A673 (cell line): ENCODE results near the gene HMHB1. TPM values are rescaled to one million over a fixed set of nuclear protein-coding genes. Genes with fewer than 3 reads are reported as not detected.

Source experiments
- BruUV-seq: library from RNA; stranded (reverse); fragments of 400-500 nt; replicated peaks from 2 replicates; lab custom pipeline; 2021; lab: Mats Ljungman, UMichigan
- CTCF ChIA-PET: fragments of 300-600 bp; sonication (Branson Sonifier 250); formaldehyde crosslinking; loops from one replicate; lab custom pipeline; 2022; ENCODE audit warnings: antibody characterized with exemption; lab: Charles Lee
- POLR2A ChIA-PET: fragments of 300-600 bp; sonication (Branson Sonifier 250); formaldehyde crosslinking; loops from one replicate; lab custom pipeline; 2022; ENCODE audit warnings: antibody characterized with exemption; ENCODE audit not compliant: low non-redundant PET; lab: Charles Lee
- DNase-seq: peaks from one replicate; pipeline ENCODE4 v3.0.0-alpha.2; 2015; ENCODE audit warnings: low spot score
- H3K27ac ChIP-seq: fragments of 200-600 bp; sonication (generic); 2 replicates; pipeline ENCODE4 v1.5.1; 2016; ENCODE audit warnings: mixed run types, low read depth, mild to moderate bottlenecking, mixed read lengths, antibody characterized with exemption, low read length; ENCODE audit not compliant: poor library complexity, severe bottlenecking
- H3K27me3 ChIP-seq: fragments of 200-600 bp; sonication (generic); replicated peaks from 2 replicates; pipeline ENCODE4 v1.6.1; 2017; ENCODE audit warnings: mixed run types, low read depth, mild to moderate bottlenecking, mixed read lengths, antibody characterized with exemption, low read length; ENCODE audit not compliant: insufficient read depth, poor library complexity
- H3K36me3 ChIP-seq: fragments of 200-600 bp; sonication (generic); 2 replicates; pipeline ENCODE4 v1.6.1; 2016; ENCODE audit warnings: mixed run types, mild to moderate bottlenecking, mixed read lengths, antibody characterized with exemption, low read length; ENCODE audit not compliant: insufficient read depth, poor library complexity, severe bottlenecking
- H3K4me1 ChIP-seq: fragments of 200-600 bp; sonication (generic); 2 replicates; pipeline ENCODE4 v1.6.1; 2017; ENCODE audit warnings: mixed run types, mild to moderate bottlenecking, mixed read lengths, antibody characterized with exemption, low read length; ENCODE audit not compliant: insufficient read depth, poor library complexity, severe bottlenecking
- H3K4me3 ChIP-seq: fragments of 200-600 bp; sonication (generic); 2 replicates; pipeline ENCODE4 v1.5.1; 2016; ENCODE audit warnings: low read depth, mixed run types, mild to moderate bottlenecking, mixed read lengths, low read length; ENCODE audit not compliant: poor library complexity, severe bottlenecking
- H3K9me3 ChIP-seq: fragments of 200-600 bp; sonication (generic); 2 replicates; pipeline ENCODE4 v1.6.1; 2016; ENCODE audit warnings: mixed run types, low read depth, mild to moderate bottlenecking, mixed read lengths, antibody characterized with exemption, low read length; ENCODE audit not compliant: poor library complexity, severe bottlenecking
- EZH2 ChIP-seq: fragments of 200-600 bp; sonication (generic); IDR thresholded peaks from 2 replicates; pipeline ENCODE4 v1.6.1; 2017; ENCODE audit warnings: borderline replicate concordance, low read depth, mild to moderate bottlenecking, mixed read lengths, antibody characterized with exemption, low read length; ENCODE audit not compliant: poor library complexity, severe bottlenecking
- intact Hi-C: fragments of 100-400 bp; cut with micrococcal nuclease; formaldehyde crosslinking; loops from one replicate; pipeline ENCODE4 v1.10.0; 2022; ENCODE audit not compliant: unreplicated experiment
- total RNA-seq: library from RNA; stranded (reverse); gene quantifications from 2 replicates; pipeline ENCODE4 v1.2.3, GENCODE V29; 2021
- TF ChIP-seq, protein P1 (sequence below): fragments of 300-800, 200-600 bp; sonication (generic); conservative IDR thresholded peaks from 2 replicates; pipeline ENCODE4 v1.5.1; 2017; ENCODE audit warnings: low read depth, mild to moderate bottlenecking, antibody characterized with exemption, low read length, moderate library complexity, mixed read lengths

Gene HMHB1
- total RNA-seq, 1 experiment from 2014 or later: not detected

- TF ChIP-seq EZH2: no peak
- TF ChIP-seq, protein P1, sequence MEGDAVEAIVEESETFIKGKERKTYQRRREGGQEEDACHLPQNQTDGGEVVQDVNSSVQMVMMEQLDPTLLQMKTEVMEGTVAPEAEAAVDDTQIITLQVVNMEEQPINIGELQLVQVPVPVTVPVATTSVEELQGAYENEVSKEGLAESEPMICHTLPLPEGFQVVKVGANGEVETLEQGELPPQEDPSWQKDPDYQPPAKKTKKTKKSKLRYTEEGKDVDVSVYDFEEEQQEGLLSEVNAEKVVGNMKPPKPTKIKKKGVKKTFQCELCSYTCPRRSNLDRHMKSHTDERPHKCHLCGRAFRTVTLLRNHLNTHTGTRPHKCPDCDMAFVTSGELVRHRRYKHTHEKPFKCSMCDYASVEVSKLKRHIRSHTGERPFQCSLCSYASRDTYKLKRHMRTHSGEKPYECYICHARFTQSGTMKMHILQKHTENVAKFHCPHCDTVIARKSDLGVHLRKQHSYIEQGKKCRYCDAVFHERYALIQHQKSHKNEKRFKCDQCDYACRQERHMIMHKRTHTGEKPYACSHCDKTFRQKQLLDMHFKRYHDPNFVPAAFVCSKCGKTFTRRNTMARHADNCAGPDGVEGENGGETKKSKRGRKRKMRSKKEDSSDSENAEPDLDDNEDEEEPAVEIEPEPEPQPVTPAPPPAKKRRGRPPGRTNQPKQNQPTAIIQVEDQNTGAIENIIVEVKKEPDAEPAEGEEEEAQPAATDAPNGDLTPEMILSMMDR: no peak
- DNase-seq: no peak
- Histone ChIP-seq H3K4me3 (no peak overlapping the region), H3K4me1 (peaks cover 19% of the 10 kb centered on the region), H3K9me3 (no peaks in the 10 kb centered on the region), H3K36me3 (no peaks in the 10 kb centered on the region), H3K27me3 (peaks cover 10% of the 10 kb centered on the region), H3K27ac (no peak overlapping the region)
- POLR2A ChIA-PET: no interaction called here
- intact Hi-C loops: loop anchor here (5.0 kb wide), 1 partner anchor 132 kb away; no protein-coding TSS in a partner anchor
- BruUV-seq: no TSS peak
- CTCF ChIA-PET: interaction anchor here (0.6 kb wide), 1 partner anchor 15 kb away, joined by 13 read pairs; no protein-coding TSS in a partner anchor
These were observed 23.3 kb downstream of the HMHB1 start for GRCh38 chr5:143835251-143835650.

GRCh38 chr5:143836161-143836725 is 24.3 kb downstream of the HMHB1 start:
- ChIA-PET CTCF (no interaction called here), POLR2A (no interaction called here)
- Histone ChIP-seq H3K36me3 (no peaks in the 10 kb centered on the region), H3K9me3 (no peaks in the 10 kb centered on the region), H3K27ac (no peak overlapping the region), H3K4me3 (no peak overlapping the region), H3K4me1 (peaks cover 19% of the 10 kb centered on the region), H3K27me3 (peaks cover 20% of the 10 kb centered on the region)
- intact Hi-C loops: loop anchor here (5.0 kb wide), 1 partner anchor 131 kb away; no protein-coding TSS in a partner anchor
- no TSS peak for BruUV-seq
- DNase-seq: no peak
- TF ChIP-seq, protein P1: no peak
- TF ChIP-seq EZH2: no peak

GRCh38 chr5:143837306-143837848 is 25.4 kb downstream of the HMHB1 start:
- POLR2A ChIA-PET: interaction anchor here (0.5 kb wide), 1 partner anchor 353 kb away, joined by 3 read pairs; no protein-coding TSS in a partner anchor
- DNase-seq: peak; percentile 96
- no TSS peak for BruUV-seq
- Histone ChIP-seq H3K36me3 (no peaks in the 10 kb centered on the region), H3K9me3 (no peaks in the 10 kb centered on the region), H3K4me3 (no peak overlapping the region), H3K4me1 (peaks cover 19% of the 10 kb centered on the region), H3K27me3 (peaks cover 31% of the 10 kb centered on the region), H3K27ac (no peak overlapping the region)
- TF ChIP-seq, protein P1: no peak
- no peak for TF ChIP-seq EZH2
- intact Hi-C loops: loop anchor here (5.0 kb wide), 1 partner anchor 130 kb away; no protein-coding TSS in a partner anchor
- CTCF ChIA-PET: interaction anchor here (0.6 to 1.1 kb wide), 2 partner anchors 13 to 216 kb away, joined by 3 to 11 read pairs; no protein-coding TSS in a partner anchor
